ENCODE results near the gene EPHA6. TPM values are rescaled to one million over a fixed set of nuclear protein-coding genes. Genes with fewer than 3 reads are reported as not detected.

The EPHA6 gene
- total RNA-seq, 1 experiment from 2014 or later = 2.7 TPM

- Mint-ChIP-seq H3K4me1 (ENCODE audit: low read depth, unreplicated experiment) (no peaks in the 10 kb centered on the region), H3K9me3 (ENCODE audit: unreplicated experiment) (no peaks in the 10 kb centered on the region), H3K4me3 (ENCODE audit: unreplicated experiment) (no peak overlapping the region), H3K36me3 (ENCODE audit: insufficient read depth, unreplicated experiment) (no peaks in the 10 kb centered on the region), H3K27me3 (ENCODE audit: insufficient read depth, unreplicated experiment) (no peaks in the 10 kb centered on the region), H3K27ac (ENCODE audit: unreplicated experiment) (no peak overlapping the region)
- Histone ChIP-seq H3K27me3 (replicated peaks; ENCODE audit: control insufficient read depth, insufficient read depth, low read length) (no peaks in the 10 kb centered on the region), H3K4me1 (no peaks in the 10 kb centered on the region), H3K4me3 (ENCODE audit: low read depth, low read length) (no peak overlapping the region), H3K36me3 (ENCODE audit: control insufficient read depth, insufficient read depth, low read length) (no peaks in the 10 kb centered on the region), H3K9me3 (no peaks in the 10 kb centered on the region)
- TF ChIP-seq CTCF (IDR thresholded peaks at IDR 0.05; ENCODE audit: insufficient read depth in 1 of 2, low read depth in 1 of 2, low read length in 1 of 2, severe bottlenecking in 1 of 2, unreplicated experiment in 1 of 2) = no peak
- intact Hi-C loops (cut with micrococcal nuclease; ENCODE audit: unreplicated experiment) = no loop called here
- ChIA-PET CTCF (no interaction called here), POLR2A (no interaction called here)
- no peak for DNase-seq
- BruUV-seq (replicated peaks) = no TSS peak
Observed at GRCh38 chr3:97552186-97552585, 737.8 kb downstream of the EPHA6 start.

- Histone ChIP-seq H3K4me1 (no peaks in the 10 kb centered on the region), H3K9me3 (no peaks in the 10 kb centered on the region), H3K27me3 (replicated peaks; ENCODE audit: control insufficient read depth, insufficient read depth, low read length) (no peaks in the 10 kb centered on the region), H3K36me3 (ENCODE audit: control insufficient read depth, insufficient read depth, low read length) (no peaks in the 10 kb centered on the region), H3K4me3 (ENCODE audit: low read depth, low read length) (no peak overlapping the region)
- Mint-ChIP-seq H3K27me3 (ENCODE audit: insufficient read depth, unreplicated experiment) (peaks cover 2% of the 10 kb centered on the region), H3K36me3 (ENCODE audit: insufficient read depth, unreplicated experiment) (no peaks in the 10 kb centered on the region), H3K4me3 (ENCODE audit: unreplicated experiment) (no peak overlapping the region), H3K9me3 (ENCODE audit: unreplicated experiment) (no peaks in the 10 kb centered on the region), H3K27ac (ENCODE audit: unreplicated experiment) (no peak overlapping the region), H3K4me1 (ENCODE audit: low read depth, unreplicated experiment) (no peaks in the 10 kb centered on the region)
- no TSS peak for BruUV-seq (replicated peaks)
- ChIA-PET CTCF (no interaction called here), POLR2A (no interaction called here)
- intact Hi-C loops (cut with micrococcal nuclease; ENCODE audit: unreplicated experiment) = no loop called here
- DNase-seq = no peak
- TF ChIP-seq CTCF (IDR thresholded peaks at IDR 0.05; ENCODE audit: insufficient read depth in 1 of 2, low read depth in 1 of 2, low read length in 1 of 2, severe bottlenecking in 1 of 2, unreplicated experiment in 1 of 2) = no peak
Observed at GRCh38 chr3:97575742-97576141, 761.3 kb downstream of the EPHA6 start.

- Mint-ChIP-seq H3K9me3 (ENCODE audit: unreplicated experiment) (no peaks in the 10 kb centered on the region), H3K36me3 (ENCODE audit: insufficient read depth, unreplicated experiment) (no peaks in the 10 kb centered on the region), H3K4me1 (ENCODE audit: low read depth, unreplicated experiment) (no peaks in the 10 kb centered on the region), H3K4me3 (ENCODE audit: unreplicated experiment) (no peak overlapping the region), H3K27me3 (ENCODE audit: insufficient read depth, unreplicated experiment) (peaks cover 2% of the 10 kb centered on the region), H3K27ac (ENCODE audit: unreplicated experiment) (no peak overlapping the region)
- H3K4me3 ChIP-seq (ENCODE audit: low read depth, low read length) = no peak overlapping the region
- no TSS peak for BruUV-seq (replicated peaks)
- H3K27me3 ChIP-seq (replicated peaks; ENCODE audit: control insufficient read depth, insufficient read depth, low read length) = no peaks in the 10 kb centered on the region
- H3K9me3 ChIP-seq = no peaks in the 10 kb centered on the region
- no peak for TF ChIP-seq CTCF (IDR thresholded peaks at IDR 0.05; ENCODE audit: insufficient read depth in 1 of 2, low read depth in 1 of 2, low read length in 1 of 2, severe bottlenecking in 1 of 2, unreplicated experiment in 1 of 2)
- POLR2A ChIA-PET = no interaction called here
- intact Hi-C loops (cut with micrococcal nuclease; ENCODE audit: unreplicated experiment) = no loop called here
- CTCF ChIA-PET = no interaction called here
- DNase-seq = no peak
- H3K36me3 ChIP-seq (ENCODE audit: control insufficient read depth, insufficient read depth, low read length) = no peaks in the 10 kb centered on the region
- no peaks in the 10 kb centered on the region for H3K4me1 ChIP-seq
Observed at GRCh38 chr3:97576221-97576620, 761.8 kb downstream of the EPHA6 start.

Data from Caco-2 (cell line).